Loucy (cell line): ENCODE measurements around the gene SLC17A9.

ENCODE experiments used
- EZH2phosphoT487 ChIP-seq: fragments of 200-600 bp; IDR thresholded peaks from 2 replicates; pipeline ENCODE4 v1.6.1; 2018; ENCODE audit warnings: antibody characterized with exemption, mild to moderate bottlenecking, moderate library complexity, borderline replicate concordance
- TF ChIP-seq, protein P1 (sequence below): fragments of 200-600 bp; sonication (generic); conservative IDR thresholded peaks from 2 replicates; pipeline ENCODE4 v1.5.1; 2014; ENCODE audit warnings: mild to moderate bottlenecking, antibody characterized with exemption, low read length

DNA sequence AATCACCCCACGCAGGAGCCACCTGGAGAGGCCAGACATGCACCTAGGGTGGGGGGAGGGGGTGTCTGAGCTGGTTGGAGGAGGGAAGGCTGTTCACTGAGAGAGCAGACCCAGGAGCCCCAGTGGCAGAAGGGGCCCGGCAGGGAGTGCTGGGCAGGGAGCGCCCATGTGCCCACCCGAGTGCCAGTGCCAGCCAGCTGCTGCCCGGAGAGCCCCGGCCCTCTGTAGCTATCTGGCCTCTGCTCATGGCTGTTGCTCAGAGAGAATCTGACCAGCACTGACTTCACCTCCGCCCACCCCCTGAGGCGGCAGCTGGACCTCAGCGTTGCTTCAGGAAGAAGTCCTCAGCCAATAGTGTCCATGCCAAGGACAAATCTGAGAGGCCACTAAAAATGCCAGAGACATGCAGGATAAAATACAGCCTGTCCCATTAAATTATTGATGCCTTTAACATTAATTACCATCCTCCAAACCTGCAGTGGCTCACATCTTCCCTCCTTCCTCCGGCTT, 22.8 kb downstream of the SLC17A9 start:
- TF ChIP-seq, protein P1, sequence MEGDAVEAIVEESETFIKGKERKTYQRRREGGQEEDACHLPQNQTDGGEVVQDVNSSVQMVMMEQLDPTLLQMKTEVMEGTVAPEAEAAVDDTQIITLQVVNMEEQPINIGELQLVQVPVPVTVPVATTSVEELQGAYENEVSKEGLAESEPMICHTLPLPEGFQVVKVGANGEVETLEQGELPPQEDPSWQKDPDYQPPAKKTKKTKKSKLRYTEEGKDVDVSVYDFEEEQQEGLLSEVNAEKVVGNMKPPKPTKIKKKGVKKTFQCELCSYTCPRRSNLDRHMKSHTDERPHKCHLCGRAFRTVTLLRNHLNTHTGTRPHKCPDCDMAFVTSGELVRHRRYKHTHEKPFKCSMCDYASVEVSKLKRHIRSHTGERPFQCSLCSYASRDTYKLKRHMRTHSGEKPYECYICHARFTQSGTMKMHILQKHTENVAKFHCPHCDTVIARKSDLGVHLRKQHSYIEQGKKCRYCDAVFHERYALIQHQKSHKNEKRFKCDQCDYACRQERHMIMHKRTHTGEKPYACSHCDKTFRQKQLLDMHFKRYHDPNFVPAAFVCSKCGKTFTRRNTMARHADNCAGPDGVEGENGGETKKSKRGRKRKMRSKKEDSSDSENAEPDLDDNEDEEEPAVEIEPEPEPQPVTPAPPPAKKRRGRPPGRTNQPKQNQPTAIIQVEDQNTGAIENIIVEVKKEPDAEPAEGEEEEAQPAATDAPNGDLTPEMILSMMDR = no peak
- no peak for TF ChIP-seq EZH2phosphoT487
